GM20431 (cell line): ENCODE measurements around the gene SIPA1L3.

ENCODE experiments used
- in situ Hi-C: fragments of 300-500 bp; cut with MseI, MboI; formaldehyde crosslinking; loops from one replicate; pipeline ENCODE4 v1.15.0; 2020; ENCODE audit warnings: low sequenced_read_pairs; ENCODE audit not compliant: unreplicated experiment

The SIPA1L3 gene

DNA sequence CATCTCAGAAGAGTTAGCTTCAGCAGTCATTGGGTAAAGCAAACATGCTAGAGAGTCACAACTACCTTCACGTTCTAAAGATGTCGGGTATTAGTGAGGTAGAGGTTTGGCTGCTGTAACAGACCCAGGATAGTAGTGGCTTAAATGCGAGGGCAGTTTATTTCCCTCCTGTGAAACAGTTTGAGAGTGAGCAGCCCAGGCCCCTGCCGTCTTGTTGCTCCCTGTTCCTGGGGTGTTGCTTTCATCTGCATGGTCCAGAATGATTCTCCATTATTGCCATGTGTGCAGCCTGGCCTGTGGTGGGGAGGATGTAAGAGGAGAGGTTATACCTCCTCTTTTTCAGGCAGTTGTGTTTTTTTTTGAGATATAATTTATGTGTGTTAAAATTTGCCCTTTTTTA is 63.7 kb downstream of the SIPA1L3 start:
- in situ Hi-C loops, result no loop called here

GRCh38 chr19:37972803-37973202 is 65.8 kb downstream of the SIPA1L3 start:
- in situ Hi-C loops, result no loop called here

DNA sequence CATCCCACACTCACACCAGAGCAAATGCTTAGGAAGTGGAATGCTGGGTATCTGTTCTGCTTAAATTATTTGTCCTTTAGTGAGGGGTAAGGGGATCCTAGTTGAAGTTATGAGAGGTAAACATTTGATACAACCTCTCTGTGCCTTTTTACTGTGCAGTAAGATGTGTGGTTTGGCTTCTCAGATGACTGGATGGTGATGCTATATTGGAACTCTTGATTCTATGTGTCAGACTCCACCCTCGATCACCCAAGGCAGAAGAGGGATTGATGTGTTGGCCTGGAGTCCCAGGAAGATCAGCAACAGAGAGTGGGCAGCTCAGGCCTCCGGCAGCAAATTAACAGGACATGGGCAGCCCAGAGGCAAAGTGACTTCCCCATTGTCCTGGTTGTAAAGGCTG is 66.7 kb downstream of the SIPA1L3 start:
- in situ Hi-C loops, result no loop called here

DNA sequence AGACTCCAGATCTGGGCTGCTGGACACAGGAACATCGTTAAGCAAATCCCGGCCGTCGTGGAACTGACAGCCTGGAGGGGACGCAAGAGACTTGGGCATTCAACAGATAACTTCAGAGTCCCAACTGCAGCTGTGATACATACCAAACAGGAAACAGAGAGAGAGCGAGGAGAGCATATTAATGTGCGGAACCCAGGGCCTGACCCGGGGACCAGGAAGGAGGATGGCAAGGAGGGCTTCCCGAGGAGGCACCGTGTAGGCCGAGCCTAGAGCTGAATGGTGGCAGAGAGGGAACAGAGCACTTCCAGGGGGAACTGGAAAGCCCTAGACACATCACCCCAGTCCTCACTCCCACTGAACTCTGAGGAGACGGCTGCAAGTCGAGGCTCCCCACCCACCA is 68.1 kb downstream of the SIPA1L3 start:
- in situ Hi-C loops, result no loop called here

- in situ Hi-C loops, result no loop called here
Observed at GRCh38 chr19:37975596-37976515, 68.8 kb downstream of the SIPA1L3 start.

DNA sequence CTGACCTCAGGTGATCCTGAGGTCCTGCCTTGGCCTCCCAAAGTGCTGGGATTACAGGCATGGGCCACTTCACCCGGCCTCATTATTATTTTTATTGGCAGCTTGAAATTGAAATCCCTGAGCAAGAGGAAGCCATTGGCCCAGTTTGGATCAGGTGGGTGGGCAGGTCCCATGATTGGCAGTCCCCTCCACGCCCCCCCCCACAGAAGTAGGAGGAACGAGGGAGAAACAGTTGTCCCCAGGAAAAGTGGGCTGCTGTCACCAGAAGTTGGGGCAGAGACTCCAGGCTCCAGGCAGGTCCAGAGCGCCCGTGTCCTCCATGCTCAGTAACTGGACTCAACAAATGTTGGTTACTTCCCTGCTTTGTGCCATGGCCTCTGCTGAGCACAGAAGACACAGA is 70.4 kb downstream of the SIPA1L3 start:
- in situ Hi-C loops, result no loop called here

- in situ Hi-C loops, result no loop called here
Observed at GRCh38 chr19:37977992-37978391, 71.0 kb downstream of the SIPA1L3 start.

DNA sequence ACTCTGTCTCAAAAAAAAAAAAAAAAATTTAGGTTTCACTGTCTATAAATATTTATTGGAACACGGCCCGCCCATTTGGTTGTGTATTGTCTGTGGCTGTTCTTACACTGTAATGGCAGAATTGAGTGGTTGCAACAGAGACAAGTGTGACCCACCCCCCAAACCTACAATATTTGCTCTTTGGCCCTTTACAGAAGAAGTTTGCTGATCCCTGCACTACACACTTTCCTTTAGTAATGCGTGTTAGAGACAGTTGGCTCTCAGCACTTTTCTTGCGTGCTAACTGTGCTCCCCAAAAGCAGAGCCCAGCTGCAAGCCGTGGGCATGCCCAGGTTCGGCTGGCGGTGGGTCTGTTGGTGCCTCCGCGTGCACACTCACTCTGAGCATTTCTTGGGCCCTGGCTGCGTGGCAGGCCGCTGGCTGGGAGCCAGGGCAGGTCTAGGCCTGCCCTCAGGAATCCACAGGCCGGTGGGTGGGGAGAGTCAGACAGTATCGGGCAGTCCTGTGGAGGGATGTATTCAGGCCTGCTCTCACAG is 72.6 kb downstream of the SIPA1L3 start:
- in situ Hi-C loops, result no loop called here

- in situ Hi-C loops, result no loop called here
Observed at GRCh38 chr19:37980419-37981170, 73.6 kb downstream of the SIPA1L3 start.

DNA sequence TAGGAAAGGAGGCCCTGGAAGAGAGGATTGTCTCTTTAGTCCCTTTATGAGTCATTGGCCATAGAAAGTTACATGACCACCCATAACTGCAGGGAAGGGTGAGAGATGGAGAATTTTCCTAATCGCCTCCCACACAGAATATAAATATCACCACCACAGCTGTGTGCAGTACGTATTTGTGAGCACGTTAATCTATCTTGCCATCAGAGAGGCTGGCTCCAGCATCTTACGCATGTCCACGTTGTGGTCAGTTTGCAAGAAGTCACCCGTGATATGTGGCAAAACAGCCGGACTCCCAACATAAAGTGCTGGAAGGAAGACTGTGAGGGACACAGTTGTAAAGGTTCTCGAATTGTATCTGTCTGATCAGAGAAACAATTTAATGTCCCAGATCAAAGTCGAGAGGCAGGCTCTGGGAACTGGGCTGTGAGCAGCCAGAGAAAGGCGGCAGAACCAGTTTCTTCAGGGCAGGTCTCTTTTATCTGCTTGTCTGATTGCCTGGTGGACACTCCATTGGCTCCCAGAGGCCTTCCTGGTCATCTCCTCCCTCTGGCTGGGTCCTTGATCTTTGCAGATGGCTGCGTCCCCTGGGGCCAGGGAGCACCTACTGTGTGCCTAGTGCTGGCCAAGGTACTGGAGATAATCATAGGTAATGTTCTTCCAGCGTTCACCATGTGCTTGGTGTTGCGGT is 74.9 kb downstream of the SIPA1L3 start:
- in situ Hi-C loops, result no loop called here

DNA sequence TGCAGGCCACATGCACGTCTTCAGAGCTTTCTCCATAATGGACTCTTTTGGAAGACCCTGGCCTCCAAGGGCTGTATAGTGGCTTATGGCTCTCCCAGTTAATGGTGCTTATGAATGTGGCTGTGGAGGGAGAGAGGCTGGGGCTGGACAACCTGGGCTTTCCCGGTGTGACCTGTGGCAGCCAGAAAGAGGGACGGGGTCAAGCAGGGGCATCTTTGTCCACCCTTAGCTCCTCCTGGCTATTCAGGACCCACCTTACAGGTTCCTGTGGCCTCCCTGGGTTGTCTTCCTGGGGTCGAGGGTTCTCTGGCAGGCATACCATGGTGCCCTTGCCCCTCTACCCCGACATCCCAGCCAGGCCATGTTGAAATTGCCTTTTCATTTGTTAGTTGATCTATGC is 75.6 kb downstream of the SIPA1L3 start:
- in situ Hi-C loops, result no loop called here

DNA sequence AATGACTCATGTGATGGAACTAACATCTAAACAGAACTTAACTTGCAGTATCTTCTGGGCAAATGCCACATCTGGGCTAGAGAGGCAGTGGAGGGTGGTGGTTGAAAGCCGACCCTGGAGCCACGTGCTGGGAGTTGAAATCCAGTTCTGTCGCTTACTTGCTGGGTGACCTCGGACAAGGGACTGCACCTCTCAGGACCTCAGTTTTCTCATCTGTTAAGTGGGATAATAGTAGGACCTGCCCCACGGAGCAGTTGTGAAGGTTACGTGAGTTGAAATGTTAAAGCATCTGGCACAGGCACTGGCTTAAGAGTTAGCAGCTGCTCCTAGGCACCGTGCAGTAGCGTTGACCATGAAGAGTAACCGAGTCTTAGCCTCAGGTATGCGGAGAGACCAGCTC is 76.1 kb downstream of the SIPA1L3 start:
- in situ Hi-C loops, result no loop called here

DNA sequence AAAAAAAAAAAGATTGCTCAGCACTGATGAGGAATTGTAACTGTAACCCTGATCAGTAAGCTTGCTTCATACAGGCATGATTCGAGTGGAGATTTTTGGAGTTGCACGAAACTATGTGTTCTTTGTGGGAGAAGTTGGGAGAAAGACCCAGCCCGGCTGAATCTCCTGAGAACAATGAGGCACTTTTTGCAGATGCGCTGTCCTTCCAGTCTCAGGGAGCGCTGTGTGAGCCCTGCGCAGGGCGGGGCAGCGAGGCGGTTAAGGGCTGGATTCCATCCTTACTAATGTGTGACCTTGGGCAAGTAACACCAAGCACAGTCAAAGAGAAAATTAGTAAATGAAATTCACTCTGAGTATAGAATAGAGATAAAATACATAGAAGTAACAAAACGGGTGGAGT is 76.9 kb downstream of the SIPA1L3 start:
- in situ Hi-C loops, result no loop called here

DNA sequence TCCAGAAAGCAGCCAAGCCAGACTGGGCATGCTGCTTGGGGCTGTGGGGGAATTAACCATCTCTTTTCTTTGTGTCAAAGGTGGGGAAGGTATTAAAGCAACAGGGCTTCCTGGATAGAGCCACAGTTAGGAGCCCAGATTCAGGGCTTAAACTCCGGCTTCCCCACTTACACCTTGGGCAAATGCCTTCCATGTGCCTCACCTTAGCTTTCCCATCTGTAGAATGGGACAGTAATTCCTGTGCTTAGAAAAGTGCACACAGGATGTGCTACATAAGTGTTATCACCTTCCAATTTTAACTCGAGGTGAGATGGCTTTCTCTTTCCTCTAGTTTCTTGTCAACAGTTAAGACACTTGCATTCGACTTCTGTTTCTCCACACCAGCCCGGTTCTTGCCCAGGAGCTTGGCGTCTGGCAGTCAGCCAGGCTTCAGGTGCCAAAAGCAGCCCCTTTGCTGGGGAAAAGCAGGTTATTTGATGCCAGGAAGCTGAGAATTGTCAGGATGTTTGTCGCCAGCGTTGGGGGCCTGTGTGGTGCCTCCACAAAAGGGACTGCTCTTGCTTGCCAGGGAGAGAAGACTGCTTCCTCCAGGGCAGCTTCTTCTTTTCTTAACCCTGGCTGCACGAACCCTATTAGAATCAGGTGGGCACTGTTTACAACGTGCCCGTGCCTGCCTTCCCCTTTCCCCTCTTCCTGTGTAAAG is 79.2 kb downstream of the SIPA1L3 start:
- in situ Hi-C loops, result no loop called here

- in situ Hi-C loops, result no loop called here
Observed at GRCh38 chr19:37987356-37988332, 80.6 kb downstream of the SIPA1L3 start.

DNA sequence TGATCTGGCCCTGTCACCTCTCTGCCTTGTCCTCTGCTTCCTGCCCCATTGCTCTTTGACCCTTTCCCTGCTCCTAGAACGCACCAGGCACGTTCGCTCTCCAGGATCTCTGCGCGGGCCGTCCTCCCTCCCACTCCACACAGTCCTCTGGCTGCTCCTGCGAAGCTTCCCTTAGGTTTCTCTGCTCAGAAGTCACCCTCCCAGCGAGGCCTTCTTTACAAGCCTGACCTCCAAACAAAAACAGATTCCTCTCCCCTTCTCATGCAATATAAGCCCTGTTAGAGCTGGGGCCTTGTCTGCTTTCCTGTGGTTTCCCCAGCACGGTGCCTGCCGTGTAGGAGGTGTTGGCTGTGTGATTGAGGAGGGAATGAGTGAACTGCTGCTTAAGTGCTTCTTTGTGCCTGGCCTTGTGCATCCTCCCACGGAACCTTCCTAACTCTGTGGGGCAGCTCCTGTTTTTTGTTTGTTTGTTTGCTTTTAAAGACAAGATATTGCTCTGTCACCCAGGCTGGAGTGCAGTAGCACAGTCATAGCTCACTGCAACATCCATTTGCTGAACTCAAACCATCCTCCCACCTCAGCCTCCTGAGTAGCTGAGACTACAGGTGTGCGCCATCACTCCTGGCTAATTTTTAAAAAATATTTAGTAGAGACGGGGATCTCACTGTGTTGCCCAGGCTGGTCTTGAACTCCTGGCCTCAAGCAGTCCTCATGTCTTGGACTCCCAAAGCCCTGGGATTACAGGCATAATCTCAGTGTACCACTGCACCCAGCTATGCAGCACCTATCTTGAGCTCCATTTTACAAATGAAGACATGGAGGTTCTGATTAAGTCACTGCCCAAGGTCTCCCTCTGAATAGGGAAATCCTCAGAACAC is 82.0 kb downstream of the SIPA1L3 start:
- in situ Hi-C loops, result no loop called here

- in situ Hi-C loops, result no loop called here
Observed at GRCh38 chr19:37989855-37990254, 82.8 kb downstream of the SIPA1L3 start.

GRCh38 chr19:37990362-37990761 is 83.4 kb downstream of the SIPA1L3 start:
- in situ Hi-C loops, result no loop called here
